Uterus (tissue), 2 donors: Measurements from ENCODE around the gene OGFR.

ENCODE experiments used
- CTCF ChIP-seq, 4 experiments: fragments of 200-600 bp in 2 of 4; fragments of 450-650 bp in 2 of 4; sonication (generic) in 2 of 4; IDR thresholded peaks; one replicate each; pipeline ENCODE4 v1.5.1; 2016 to 2019; ENCODE audit warnings: antibody characterized with exemption in 4 of 4, mild to moderate bottlenecking in 2 of 4, moderate library complexity in 1 of 4
- POLR2A ChIP-seq, 2 donors: fragments of 450-650 bp; IDR thresholded peaks; one replicate each; pipeline ENCODE4 v1.6.1; 2016; ENCODE audit warnings: antibody characterized with exemption in 2 of 2, mild to moderate bottlenecking in 1 of 2, moderate library complexity in 1 of 2

GRCh38 chr20:62796699-62797491 is 7.7 kb upstream of the OGFR start:
- no peak for TF ChIP-seq CTCF (IDR thresholded peaks at IDR 0.05)
- TF ChIP-seq POLR2A (IDR thresholded peaks at IDR 0.05) = no peak
